Naive B cell (primary cell): ENCODE data around the gene TENM4. TPM values are rescaled to one million over a fixed set of nuclear protein-coding genes. Genes with fewer than 3 reads are reported as not detected.

Source experiments
- ATAC-seq, 2 donors: fragments of 150-1000 bp; cut with Tn5 transposase; 2 replicates each; pipeline ENCODE4 v1.10.0; 2021; ENCODE audit warnings: low read depth in 2 of 2, mild to moderate bottlenecking in 2 of 2, moderate library complexity in 2 of 2
- DNase-seq: peaks from one replicate; pipeline ENCODE4 v3.0.0; 2022
- H3K27ac Mint-ChIP-seq, 6 donors: one replicate each; pipeline ENCODE4 v1.8.0; 2020 to 2022; ENCODE audit warnings: mild to moderate bottlenecking in 6 of 6, mixed read lengths in 6 of 6, moderate library complexity in 5 of 6, inconsistent platforms in 2 of 6
- H3K27me3 Mint-ChIP-seq, 3 donors: one replicate each; pipeline ENCODE4 v1.8.0; 2021 to 2022; ENCODE audit warnings: mixed read lengths in 3 of 3, mild to moderate bottlenecking in 1 of 3
- H3K36me3 Mint-ChIP-seq, 2 donors: one replicate each; pipeline ENCODE4 v1.8.0; 2020 to 2022; ENCODE audit warnings: mixed read lengths in 2 of 2, inconsistent platforms in 1 of 2, mild to moderate bottlenecking in 1 of 2
- H3K4me1 Mint-ChIP-seq, 3 donors: one replicate each; pipeline ENCODE4 v1.8.0; 2020 to 2022; ENCODE audit warnings: mixed read lengths in 3 of 3, inconsistent platforms in 1 of 3, mild to moderate bottlenecking in 1 of 3, moderate library complexity in 1 of 3
- H3K4me3 Mint-ChIP-seq, 8 donors: one replicate each; pipeline ENCODE4 v1.8.0; 2020 to 2022; ENCODE audit warnings: mild to moderate bottlenecking in 8 of 8, mixed read lengths in 8 of 8, moderate library complexity in 8 of 8, inconsistent platforms in 2 of 8
- H3K9me3 Mint-ChIP-seq, 7 donors: one replicate each; pipeline ENCODE4 v1.8.0; 2020 to 2022; ENCODE audit warnings: mixed read lengths in 7 of 7, mild to moderate bottlenecking in 5 of 7, inconsistent platforms in 2 of 7, moderate library complexity in 1 of 7
- polyA plus RNA-seq, 6 donors: library from polyadenylated mRNA; unstranded; fragments of 300-500 nt; fragmentation: Illumina TruSeq; gene quantifications; one replicate each; pipeline ENCODE4 v1.2.3, GENCODE V29; 2021; ENCODE audit warnings: low read depth in 6 of 6

TENM4 gene
- polyA plus RNA-seq, 6 donors from 2014 or later = 3.8 TPM; not detected in 5

GRCh38 chr11:79439410-79439885 is 1.4 kb downstream of the TENM4 start:
- H3K27ac Mint-ChIP-seq = peak overlapping the region in 1 of 6 donors; percentile 58
- no peak for ATAC-seq

GRCh38 chr11:79438631-79439409 is 2.0 kb downstream of the TENM4 start:
- Mint-ChIP-seq H3K36me3 (peaks cover 0 to 11% of the 10 kb centered on the region in 2 donors), H3K4me1 (peaks cover 29 to 46% (median 35%) of the 10 kb centered on the region in 3 donors), H3K9me3 (peaks cover 0 to 26% (median 7%) of the 10 kb centered on the region in 7 donors), H3K27ac (peak overlapping the region in 1 of 6 donors; percentile 70), H3K4me3 (peak overlapping the region; percentile 56 to 94 (median 76)), H3K27me3 (peaks cover 57 to 78% (median 58%) of the 10 kb centered on the region in 3 donors)
- DNase-seq (peak; percentile 9), ATAC-seq (no peak)

More at GRCh38 chr11:79439410-79439885, 1.4 kb downstream of the TENM4 start:
- Mint-ChIP-seq H3K9me3 (peaks cover 0 to 22% (median 7%) of the 10 kb centered on the region in 7 donors), H3K27me3 (peaks cover 52 to 73% (median 53%) of the 10 kb centered on the region in 3 donors), H3K4me1 (peaks cover 29 to 46% (median 35%) of the 10 kb centered on the region in 3 donors), H3K36me3 (peaks cover 0 to 11% of the 10 kb centered on the region in 2 donors), H3K4me3 (peak overlapping the region; percentile 39 to 94 (median 73))
- DNase-seq = no peak

- H3K4me3 Mint-ChIP-seq = peak overlapping the region; percentile 46 to 94 (median 74)
- ATAC-seq = no peak
These were observed 2.7 kb downstream of the TENM4 start for GRCh38 chr11:79437981-79438630.

GRCh38 chr11:79437278-79437980 is 3.4 kb downstream of the TENM4 start:
- H3K27me3 Mint-ChIP-seq = peaks cover 55 to 72% (median 59%) of the 10 kb centered on the region in 3 donors
- ATAC-seq (no peak), DNase-seq (no peak)

More at GRCh38 chr11:79437981-79438630, 2.7 kb downstream of the TENM4 start:
- Mint-ChIP-seq H3K4me1 (peaks cover 29 to 46% (median 35%) of the 10 kb centered on the region in 3 donors), H3K9me3 (peaks cover 0 to 26% (median 6%) of the 10 kb centered on the region in 7 donors), H3K27ac (peak overlapping the region in 2 of 6 donors; percentile 70 to 94), H3K27me3 (peaks cover 57 to 76% (median 58%) of the 10 kb centered on the region in 3 donors), H3K36me3 (peaks cover 0 to 11% of the 10 kb centered on the region in 2 donors)
- DNase-seq = no peak

GRCh38 chr11:79436919-79437277 is 3.9 kb downstream of the TENM4 start:
- Mint-ChIP-seq H3K4me3 (peak overlapping the region; percentile 42 to 94 (median 75)), H3K27me3 (peaks cover 57 to 72% (median 57%) of the 10 kb centered on the region in 3 donors), H3K4me1 (peaks cover 27 to 43% (median 34%) of the 10 kb centered on the region in 3 donors), H3K9me3 (peaks cover 0 to 23% (median 2%) of the 10 kb centered on the region in 7 donors), H3K36me3 (peaks cover 0 to 11% of the 10 kb centered on the region in 2 donors), H3K27ac (peak overlapping the region in 1 of 6 donors; percentile 70)
- ATAC-seq (no peak), DNase-seq (no peak)

More at GRCh38 chr11:79437278-79437980, 3.4 kb downstream of the TENM4 start:
- H3K36me3 Mint-ChIP-seq = peaks cover 0 to 11% of the 10 kb centered on the region in 2 donors
- peak overlapping the region in 1 of 6 donors; percentile 70 for H3K27ac Mint-ChIP-seq
- H3K9me3 Mint-ChIP-seq = peaks cover 0 to 26% (median 1%) of the 10 kb centered on the region in 7 donors
- peaks cover 29 to 46% (median 35%) of the 10 kb centered on the region in 3 donors for H3K4me1 Mint-ChIP-seq
- peak overlapping the region; percentile 46 to 94 (median 76) for H3K4me3 Mint-ChIP-seq

GRCh38 chr11:79434283-79434682 is 6.5 kb downstream of the TENM4 start:
- Mint-ChIP-seq H3K27ac (no peak overlapping the region), H3K27me3 (peaks cover 54 to 62% (median 54%) of the 10 kb centered on the region in 3 donors), H3K4me1 (peaks cover 13 to 30% (median 17%) of the 10 kb centered on the region in 3 donors), H3K9me3 (peaks cover 0 to 13% (median 2%) of the 10 kb centered on the region in 7 donors), H3K4me3 (no peak overlapping the region), H3K36me3 (no peaks in the 10 kb centered on the region)
- no peak for DNase-seq
- ATAC-seq = no peak

- no peak overlapping the region for H3K27ac Mint-ChIP-seq
- no peak for DNase-seq
- H3K4me3 Mint-ChIP-seq = no peak overlapping the region
- H3K9me3 Mint-ChIP-seq = peaks cover 0 to 13% (median 2%) of the 10 kb centered on the region in 7 donors
- no peak for ATAC-seq
- H3K27me3 Mint-ChIP-seq = peaks cover 46 to 57% (median 49%) of the 10 kb centered on the region in 3 donors
- no peaks in the 10 kb centered on the region for H3K36me3 Mint-ChIP-seq
- peaks cover 6 to 12% (median 8%) of the 10 kb centered on the region in 3 donors for H3K4me1 Mint-ChIP-seq
These were observed 8.7 kb downstream of the TENM4 start for GRCh38 chr11:79432138-79432537.

GRCh38 chr11:79431535-79431934 is 9.3 kb downstream of the TENM4 start:
- ATAC-seq (no peak), DNase-seq (no peak)
- Mint-ChIP-seq H3K27ac (no peak overlapping the region), H3K36me3 (no peaks in the 10 kb centered on the region), H3K4me3 (no peak overlapping the region), H3K27me3 (peaks cover 40 to 53% (median 49%) of the 10 kb centered on the region in 3 donors), H3K9me3 (peaks cover 0 to 8% (median 2%) of the 10 kb centered on the region in 7 donors), H3K4me1 (peaks cover under 1 to 6% (median 3%) of the 10 kb centered on the region in 3 donors)

- ATAC-seq (no peak), DNase-seq (no peak)
- H3K36me3 Mint-ChIP-seq = no peaks in the 10 kb centered on the region
- no peak overlapping the region for H3K27ac Mint-ChIP-seq
- no peaks in the 10 kb centered on the region for H3K4me1 Mint-ChIP-seq
- H3K9me3 Mint-ChIP-seq = peaks cover 0 to 4% (median 2%) of the 10 kb centered on the region in 7 donors
- no peak overlapping the region for H3K4me3 Mint-ChIP-seq
- H3K27me3 Mint-ChIP-seq = peaks cover 37 to 53% (median 39%) of the 10 kb centered on the region in 3 donors
These were observed 10.6 kb downstream of the TENM4 start for GRCh38 chr11:79430280-79430679.

- H3K4me1 Mint-ChIP-seq = no peaks in the 10 kb centered on the region
- H3K9me3 Mint-ChIP-seq = peaks cover 0 to 3% (median 0%) of the 10 kb centered on the region in 7 donors
- H3K4me3 Mint-ChIP-seq = no peak overlapping the region
- H3K27ac Mint-ChIP-seq = no peak overlapping the region
- DNase-seq = no peak
- H3K36me3 Mint-ChIP-seq = no peaks in the 10 kb centered on the region
- peaks cover 25 to 39% (median 29%) of the 10 kb centered on the region in 3 donors for H3K27me3 Mint-ChIP-seq
- no peak for ATAC-seq
These were observed 12.4 kb downstream of the TENM4 start for GRCh38 chr11:79428406-79428805.

GRCh38 chr11:79427611-79428327 is 13.1 kb downstream of the TENM4 start:
- Mint-ChIP-seq H3K4me1 (no peaks in the 10 kb centered on the region), H3K9me3 (peaks cover 0 to 3% (median 0%) of the 10 kb centered on the region in 7 donors), H3K4me3 (no peak overlapping the region), H3K36me3 (no peaks in the 10 kb centered on the region), H3K27me3 (peaks cover 19 to 35% (median 27%) of the 10 kb centered on the region in 3 donors), H3K27ac (no peak overlapping the region)
- DNase-seq = no peak
- no peak for ATAC-seq

GRCh38 chr11:79427126-79427525 is 13.7 kb downstream of the TENM4 start:
- H3K4me1 Mint-ChIP-seq = no peaks in the 10 kb centered on the region
- no peak overlapping the region for H3K4me3 Mint-ChIP-seq
- peaks cover 0 to 3% (median 0%) of the 10 kb centered on the region in 7 donors for H3K9me3 Mint-ChIP-seq
- H3K27me3 Mint-ChIP-seq = peaks cover 21 to 37% (median 24%) of the 10 kb centered on the region in 3 donors
- no peaks in the 10 kb centered on the region for H3K36me3 Mint-ChIP-seq
- no peak for DNase-seq
- H3K27ac Mint-ChIP-seq = no peak overlapping the region
- ATAC-seq = no peak
